Loucy (cell line): ENCODE data around the gene FBXO9.

Experiments used
- CTCF ChIP-seq: fragments of 200-600 bp; sonication (generic); conservative IDR thresholded peaks from 2 replicates; pipeline ENCODE4 v1.5.1; 2014; ENCODE audit warnings: mild to moderate bottlenecking, antibody characterized with exemption, low read length
- EZH2phosphoT487 ChIP-seq: fragments of 200-600 bp; IDR thresholded peaks from 2 replicates; pipeline ENCODE4 v1.6.1; 2018; ENCODE audit warnings: antibody characterized with exemption, mild to moderate bottlenecking, moderate library complexity, borderline replicate concordance

- TF ChIP-seq CTCF (no peak), EZH2phosphoT487 (no peak)
These were observed 21.6 kb upstream of the FBXO9 start for GRCh38 chr6:53043581-53043980.
